ENCODE results near the gene KRR1.

Gene KRR1

DNA sequence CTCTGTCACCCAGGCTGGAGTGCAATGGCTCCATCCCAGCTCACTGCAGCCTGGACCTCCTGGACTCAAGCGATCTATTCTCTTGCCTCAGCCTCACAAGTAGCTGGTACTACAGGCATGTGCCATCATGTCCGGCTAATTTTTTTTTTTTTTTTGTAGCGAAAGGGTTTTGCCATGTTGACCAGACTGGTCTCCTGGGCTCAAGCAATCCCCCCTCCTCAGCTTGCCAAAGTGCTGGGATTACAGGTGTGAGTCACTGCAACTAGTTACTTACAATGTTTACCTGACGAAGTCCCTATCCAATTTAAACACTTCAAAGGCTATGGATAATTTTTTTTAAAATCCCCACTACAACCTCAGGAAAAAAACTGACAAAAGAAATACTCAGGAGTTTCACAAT, 1.8 kb downstream of the KRR1 start:
- ATAC-seq (ENCODE audit: low read depth) = no peak
- Histone ChIP-seq H3K4me3 (ENCODE audit: severe bottlenecking) (no peak overlapping the region), H3K4me1 (ENCODE audit: insufficient read depth, poor library complexity, severe bottlenecking) (peaks cover 12% of the 10 kb centered on the region), H3K27ac (ENCODE audit: poor library complexity, severe bottlenecking) (no peak overlapping the region), H3K27me3 (ENCODE audit: insufficient read depth, poor library complexity, severe bottlenecking) (no peaks in the 10 kb centered on the region), H3K36me3 (ENCODE audit: low read depth) (peaks cover 38% of the 10 kb centered on the region), H3K9me3 (ENCODE audit: severe bottlenecking) (no peaks in the 10 kb centered on the region)
- TF ChIP-seq, protein P1, sequence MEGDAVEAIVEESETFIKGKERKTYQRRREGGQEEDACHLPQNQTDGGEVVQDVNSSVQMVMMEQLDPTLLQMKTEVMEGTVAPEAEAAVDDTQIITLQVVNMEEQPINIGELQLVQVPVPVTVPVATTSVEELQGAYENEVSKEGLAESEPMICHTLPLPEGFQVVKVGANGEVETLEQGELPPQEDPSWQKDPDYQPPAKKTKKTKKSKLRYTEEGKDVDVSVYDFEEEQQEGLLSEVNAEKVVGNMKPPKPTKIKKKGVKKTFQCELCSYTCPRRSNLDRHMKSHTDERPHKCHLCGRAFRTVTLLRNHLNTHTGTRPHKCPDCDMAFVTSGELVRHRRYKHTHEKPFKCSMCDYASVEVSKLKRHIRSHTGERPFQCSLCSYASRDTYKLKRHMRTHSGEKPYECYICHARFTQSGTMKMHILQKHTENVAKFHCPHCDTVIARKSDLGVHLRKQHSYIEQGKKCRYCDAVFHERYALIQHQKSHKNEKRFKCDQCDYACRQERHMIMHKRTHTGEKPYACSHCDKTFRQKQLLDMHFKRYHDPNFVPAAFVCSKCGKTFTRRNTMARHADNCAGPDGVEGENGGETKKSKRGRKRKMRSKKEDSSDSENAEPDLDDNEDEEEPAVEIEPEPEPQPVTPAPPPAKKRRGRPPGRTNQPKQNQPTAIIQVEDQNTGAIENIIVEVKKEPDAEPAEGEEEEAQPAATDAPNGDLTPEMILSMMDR (IDR thresholded peaks at IDR 0.05; ENCODE audit: poor library complexity, severe bottlenecking) = no peak
- DNase-seq (ENCODE audit: low spot score) = no peak

DNA sequence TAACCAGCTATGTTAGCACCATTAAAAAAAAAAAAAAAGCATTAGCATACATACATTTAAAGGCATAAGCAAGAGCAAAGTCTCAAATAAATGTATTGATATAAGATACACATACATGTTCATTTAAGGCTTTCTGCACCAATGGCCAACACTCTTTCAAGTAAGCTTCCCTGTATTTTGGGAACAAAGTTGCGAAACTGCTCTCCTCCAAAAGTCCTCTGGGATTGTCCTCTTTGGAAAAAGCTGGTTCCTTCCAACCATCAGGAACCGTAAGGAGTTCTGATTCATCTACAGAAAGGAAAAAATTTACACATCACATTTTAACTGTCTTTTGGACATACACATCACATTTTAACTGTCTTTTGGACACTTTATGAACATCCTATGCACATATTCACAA, 3.2 kb downstream of the KRR1 start:
- Histone ChIP-seq H3K36me3 (ENCODE audit: low read depth) (peaks cover 53% of the 10 kb centered on the region), H3K9me3 (ENCODE audit: severe bottlenecking) (no peaks in the 10 kb centered on the region), H3K4me3 (ENCODE audit: severe bottlenecking) (no peak overlapping the region), H3K4me1 (ENCODE audit: insufficient read depth, poor library complexity, severe bottlenecking) (peaks cover 12% of the 10 kb centered on the region), H3K27ac (ENCODE audit: poor library complexity, severe bottlenecking) (no peak overlapping the region), H3K27me3 (ENCODE audit: insufficient read depth, poor library complexity, severe bottlenecking) (peaks cover 3% of the 10 kb centered on the region)
- ATAC-seq (ENCODE audit: low read depth) (no peak), DNase-seq (ENCODE audit: low spot score) (no peak)
- TF ChIP-seq, protein P1 (IDR thresholded peaks at IDR 0.05; ENCODE audit: poor library complexity, severe bottlenecking) = no peak

DNA sequence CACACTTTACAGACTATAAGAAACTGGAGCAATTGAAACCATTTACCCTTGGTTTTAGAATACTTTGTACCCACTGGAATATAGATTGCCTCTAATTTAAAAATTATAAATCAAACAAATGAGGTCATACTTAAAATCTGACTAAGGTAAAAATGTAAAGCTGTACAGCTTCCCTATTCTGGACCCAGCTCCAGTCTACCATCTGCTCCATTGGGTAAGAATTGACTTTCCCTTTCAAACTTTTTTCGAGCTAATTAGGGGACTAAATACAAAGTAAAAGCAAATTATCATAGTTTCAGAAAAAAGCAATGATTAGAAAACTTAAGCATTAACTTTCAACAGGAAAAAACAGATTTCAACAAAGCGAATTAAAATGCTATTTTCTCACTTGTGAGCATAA, 4.3 kb downstream of the KRR1 start:
- Histone ChIP-seq H3K9me3 (ENCODE audit: severe bottlenecking) (no peaks in the 10 kb centered on the region), H3K27me3 (ENCODE audit: insufficient read depth, poor library complexity, severe bottlenecking) (peaks cover 3% of the 10 kb centered on the region), H3K4me3 (ENCODE audit: severe bottlenecking) (no peak overlapping the region), H3K36me3 (ENCODE audit: low read depth) (peaks cover 64% of the 10 kb centered on the region), H3K4me1 (ENCODE audit: insufficient read depth, poor library complexity, severe bottlenecking) (peaks cover 12% of the 10 kb centered on the region), H3K27ac (ENCODE audit: poor library complexity, severe bottlenecking) (no peak overlapping the region)
- TF ChIP-seq, protein P1 (IDR thresholded peaks at IDR 0.05; ENCODE audit: poor library complexity, severe bottlenecking) = no peak
- DNase-seq (ENCODE audit: low spot score) (no peak), ATAC-seq (ENCODE audit: low read depth) (no peak)

DNA sequence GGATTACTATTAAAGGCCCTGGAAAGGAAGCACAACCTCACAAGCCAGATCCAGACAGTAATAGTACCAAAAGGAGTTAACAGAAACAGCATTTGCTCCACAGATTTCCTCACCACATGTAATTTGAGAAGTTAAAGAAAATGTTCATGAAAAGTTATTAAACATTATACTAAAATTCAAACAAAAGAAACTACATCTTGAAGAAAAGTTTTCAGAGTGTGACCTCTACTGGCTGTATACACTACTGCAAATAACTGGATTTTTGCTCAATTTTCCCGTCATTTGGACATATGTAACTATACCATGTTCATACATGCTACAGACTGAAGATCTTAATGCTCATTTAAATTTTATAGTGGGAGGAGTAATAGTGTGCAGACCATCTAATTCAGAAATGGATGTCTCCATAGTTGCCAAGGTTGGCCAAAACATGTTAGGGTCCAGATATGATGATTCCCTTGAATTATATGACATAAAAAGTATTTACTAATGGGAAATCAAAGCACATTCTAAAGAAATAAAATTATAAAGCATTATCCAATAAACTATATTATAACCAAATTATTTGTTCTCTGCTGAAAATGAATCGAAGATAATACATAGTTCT, 5.6 kb downstream of the KRR1 start:
- DNase-seq (ENCODE audit: low spot score) (no peak), ATAC-seq (ENCODE audit: low read depth) (no peak)
- peaks cover 76% of the 10 kb centered on the region for H3K36me3 ChIP-seq (ENCODE audit: low read depth)

GRCh38 chr12:75503866-75504265, 7.5 kb downstream of the KRR1 start:
- Histone ChIP-seq H3K9me3 (ENCODE audit: severe bottlenecking) (no peaks in the 10 kb centered on the region), H3K27ac (ENCODE audit: poor library complexity, severe bottlenecking) (no peak overlapping the region), H3K4me1 (ENCODE audit: insufficient read depth, poor library complexity, severe bottlenecking) (no peaks in the 10 kb centered on the region), H3K36me3 (ENCODE audit: low read depth) (peaks cover 96% of the 10 kb centered on the region), H3K4me3 (ENCODE audit: severe bottlenecking) (no peak overlapping the region), H3K27me3 (ENCODE audit: insufficient read depth, poor library complexity, severe bottlenecking) (peaks cover 3% of the 10 kb centered on the region)
- TF ChIP-seq, protein P1 (IDR thresholded peaks at IDR 0.05; ENCODE audit: poor library complexity, severe bottlenecking) = no peak
- ATAC-seq (ENCODE audit: low read depth) (no peak), DNase-seq (ENCODE audit: low spot score) (no peak)

More for the DNA sequence above, 5.6 kb downstream of the KRR1 start:
- Histone ChIP-seq H3K4me3 (ENCODE audit: severe bottlenecking) (no peak overlapping the region), H3K9me3 (ENCODE audit: severe bottlenecking) (no peaks in the 10 kb centered on the region), H3K27ac (ENCODE audit: poor library complexity, severe bottlenecking) (no peak overlapping the region), H3K4me1 (ENCODE audit: insufficient read depth, poor library complexity, severe bottlenecking) (peaks cover 8% of the 10 kb centered on the region), H3K27me3 (ENCODE audit: insufficient read depth, poor library complexity, severe bottlenecking) (peaks cover 3% of the 10 kb centered on the region)
- TF ChIP-seq, protein P1 (IDR thresholded peaks at IDR 0.05; ENCODE audit: poor library complexity, severe bottlenecking) = peak; percentile 83

Data from RWPE2 (cell line).